ENCODE results near the gene DNM3.

The DNM3 gene

DNA sequence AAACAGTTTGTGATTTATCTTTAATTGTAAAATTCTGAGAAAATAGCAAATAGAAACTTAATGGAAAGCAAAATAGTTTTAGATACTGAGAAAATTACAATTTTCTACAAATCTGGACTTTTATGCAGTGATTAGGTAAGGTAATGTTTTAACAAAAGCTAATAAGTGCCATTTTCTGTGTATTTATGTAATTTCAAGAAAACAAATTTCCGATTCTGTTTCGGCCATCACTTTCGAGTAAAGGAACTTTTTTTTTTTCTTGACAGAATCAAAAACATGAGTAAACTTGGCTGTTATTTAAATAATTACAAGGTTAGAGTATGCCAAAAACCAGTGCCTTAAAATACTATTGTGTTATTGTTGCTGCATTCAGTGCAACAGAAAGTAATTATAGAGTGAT, 298.8 kb downstream of the DNM3 start:
- no peak for DNase-seq (ENCODE audit: low spot score)

DNA sequence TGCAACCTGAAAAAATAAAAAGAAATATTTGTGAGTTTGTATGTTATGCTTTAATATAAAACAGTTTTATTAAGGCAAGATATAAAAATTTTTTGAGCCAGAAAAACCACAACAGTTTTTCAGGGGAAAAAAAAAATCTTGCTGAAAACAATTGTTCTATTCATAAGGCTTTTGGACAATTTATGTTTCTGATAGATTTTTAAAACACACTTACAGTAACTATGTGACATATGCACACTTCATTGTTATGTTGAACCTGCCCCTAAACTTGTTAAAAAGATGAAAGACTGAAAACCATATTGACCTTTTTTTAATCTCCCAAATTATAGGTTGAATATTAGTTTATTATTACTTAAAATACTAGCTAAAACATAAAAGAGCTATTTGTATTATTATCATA, 299.3 kb downstream of the DNM3 start:
- no peak for DNase-seq (ENCODE audit: low spot score)

DNA sequence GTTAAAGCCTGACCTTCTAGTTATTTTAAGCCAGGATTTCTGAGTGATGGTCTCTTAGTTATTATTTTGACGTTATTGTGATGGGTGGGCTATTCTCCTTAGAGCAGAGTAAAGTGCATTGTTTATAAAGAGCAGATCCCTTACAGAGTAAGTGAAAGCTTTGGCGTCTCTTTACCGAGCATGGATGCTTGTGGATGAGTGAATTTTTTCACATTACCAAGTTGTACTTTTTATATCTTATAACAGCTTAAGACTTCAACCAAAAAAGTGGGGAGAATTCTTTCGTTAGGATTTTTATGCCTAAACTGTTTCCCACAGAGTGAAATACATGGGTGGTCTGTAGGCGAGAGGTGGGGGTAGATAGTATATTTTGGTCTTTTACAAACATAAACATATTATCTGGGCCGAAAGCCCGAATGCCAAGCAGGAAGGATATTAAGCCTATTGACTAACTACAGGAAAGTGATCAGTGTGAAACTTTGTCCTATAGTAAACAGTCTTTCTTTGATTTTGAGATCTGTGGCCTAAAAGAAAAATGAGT, 300.1 kb downstream of the DNM3 start:
- DNase-seq (ENCODE audit: low spot score) = no peak

DNA sequence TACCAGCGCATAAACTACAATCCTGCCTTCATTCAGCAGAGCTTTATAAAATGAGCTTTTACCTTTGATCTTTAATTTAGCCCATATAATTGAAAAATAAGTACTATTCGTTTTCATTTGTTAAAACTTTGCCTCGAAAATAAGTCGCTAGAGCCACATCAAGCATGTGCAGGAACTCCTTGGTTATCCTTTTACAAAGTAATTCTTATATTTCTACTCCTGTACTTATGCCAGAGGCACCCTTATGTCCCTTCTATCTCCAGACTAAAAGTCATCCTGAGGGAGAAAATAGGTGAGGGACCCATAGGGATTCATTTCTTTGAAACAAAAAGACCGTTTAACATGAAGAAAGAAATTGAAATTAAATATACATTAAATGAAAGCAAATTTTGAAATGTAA, 301.0 kb downstream of the DNM3 start:
- no peak for DNase-seq (ENCODE audit: low spot score)

- no peak for DNase-seq (ENCODE audit: low spot score)
Measured at GRCh38 chr1:172143384-172144055, 302.2 kb downstream of the DNM3 start.

DNA sequence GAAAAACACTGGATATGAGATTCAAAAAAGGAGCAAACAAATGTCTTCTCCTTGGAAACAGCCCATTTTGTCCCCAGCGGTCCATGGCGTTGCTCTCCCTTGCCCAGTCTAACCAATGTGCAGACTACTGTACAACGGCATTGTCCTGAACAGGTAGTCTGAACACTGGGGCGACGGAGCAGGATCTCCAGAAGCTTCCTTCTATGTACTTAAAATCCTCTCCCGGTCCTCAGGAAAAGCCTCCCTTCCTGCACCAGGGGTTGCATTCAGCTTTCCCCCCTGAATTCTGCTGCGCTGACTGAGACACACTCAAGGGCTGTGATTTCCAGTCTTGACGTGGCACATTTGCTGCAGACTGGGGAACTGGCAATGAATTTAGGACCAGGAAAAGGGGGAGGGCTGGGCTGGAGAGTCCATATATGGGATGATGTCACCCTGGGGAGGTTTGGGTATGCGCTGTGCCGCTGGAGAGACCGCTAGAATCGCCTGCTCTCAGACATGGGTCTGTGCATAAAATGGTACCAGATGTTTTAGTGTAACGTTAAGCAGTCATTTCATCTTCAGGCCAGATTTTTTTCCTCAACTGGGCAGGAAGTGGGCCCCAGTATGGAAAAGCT, 303.3 kb downstream of the DNM3 start:
- peak; percentile 24 for DNase-seq (ENCODE audit: low spot score)

DNA sequence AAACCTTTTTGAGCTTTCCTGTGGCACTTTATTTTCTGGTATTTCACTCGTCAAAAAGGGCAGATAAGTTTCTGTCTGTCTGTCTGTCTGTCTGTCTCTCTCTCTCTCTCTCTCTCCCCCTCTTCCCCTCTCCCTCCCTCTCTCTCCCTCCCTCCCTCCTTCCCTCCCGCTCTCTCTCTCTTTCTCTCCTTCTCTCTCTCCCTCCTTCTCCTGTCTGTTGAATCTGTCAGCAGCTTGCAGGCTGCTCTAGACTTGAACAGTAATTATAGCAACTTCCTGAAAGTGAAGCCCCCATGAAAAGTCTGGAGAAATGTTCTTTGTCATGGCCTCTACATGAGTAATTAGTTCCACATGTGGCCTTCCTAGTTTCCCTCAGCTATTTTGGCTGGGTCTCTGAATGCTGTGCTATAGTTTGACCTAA, 303.9 kb downstream of the DNM3 start:
- peak; percentile 38 for DNase-seq (ENCODE audit: low spot score)

DNA sequence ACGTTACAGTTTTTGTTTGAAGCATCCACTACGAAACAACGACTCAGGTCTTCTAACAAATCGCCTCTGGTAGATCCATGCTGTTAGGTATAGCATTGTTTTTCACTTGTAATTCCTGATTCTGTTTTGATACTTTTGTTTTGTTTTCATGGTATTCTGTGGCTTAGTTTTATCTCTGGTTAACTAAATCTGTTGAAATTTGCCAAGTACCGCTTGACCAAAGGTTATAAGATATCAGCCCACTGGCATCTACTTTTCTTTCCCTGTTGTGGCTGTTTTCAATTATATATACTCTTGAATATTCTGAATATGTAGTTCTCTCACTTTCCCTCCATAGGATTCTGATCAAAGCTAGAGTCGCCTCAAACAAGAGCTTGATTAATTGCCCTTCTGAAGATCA, 304.4 kb downstream of the DNM3 start:
- no peak for DNase-seq (ENCODE audit: low spot score)

- DNase-seq (ENCODE audit: low spot score) = no peak
Measured at GRCh38 chr1:172146141-172146850, 305.0 kb downstream of the DNM3 start.

- DNase-seq (ENCODE audit: low spot score) = no peak
Measured at GRCh38 chr1:172147541-172147940, 306.2 kb downstream of the DNM3 start.

DNA sequence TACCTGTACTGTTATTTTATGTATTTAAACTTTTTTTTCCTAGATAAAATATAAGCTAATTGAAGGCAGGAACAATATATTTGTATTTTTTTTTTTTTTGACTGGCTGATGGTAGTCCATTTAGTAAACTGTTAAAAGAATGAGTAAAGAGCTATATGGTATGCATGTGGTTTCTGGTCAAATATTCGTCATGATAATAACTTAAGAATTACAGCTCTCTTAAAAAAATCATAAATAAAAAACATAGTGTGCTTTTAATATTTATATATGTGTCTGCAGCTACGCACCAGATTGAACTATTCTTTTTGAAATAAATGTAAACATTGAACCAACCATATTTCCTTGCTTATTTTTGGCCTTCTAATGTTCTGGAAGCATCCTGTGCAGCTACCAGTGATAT, 306.9 kb downstream of the DNM3 start:
- no peak for DNase-seq (ENCODE audit: low spot score)

- no peak for DNase-seq (ENCODE audit: low spot score)
Measured at GRCh38 chr1:172148707-172149106, 307.4 kb downstream of the DNM3 start.

- no peak for DNase-seq (ENCODE audit: low spot score)
Measured at GRCh38 chr1:172149346-172149745, 308.0 kb downstream of the DNM3 start.

DNA sequence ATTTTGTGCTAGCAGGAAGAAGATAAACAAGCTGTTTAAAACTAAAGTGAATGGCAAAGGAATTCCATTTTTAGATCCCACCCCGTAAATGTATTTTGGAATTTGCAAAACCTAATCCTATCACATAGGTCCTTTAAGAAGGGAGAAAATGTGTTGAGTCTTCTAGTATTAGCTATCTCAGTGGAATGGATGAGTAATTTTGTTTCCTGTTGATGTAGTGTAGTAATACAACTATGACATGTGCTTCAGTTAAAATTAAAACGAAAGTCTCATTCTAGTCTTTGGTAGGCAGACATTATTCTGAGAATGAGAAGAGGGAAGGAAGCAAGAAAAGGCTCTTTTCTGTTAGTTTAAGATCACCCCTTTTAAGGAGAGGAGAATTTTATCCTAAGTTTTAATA, 313.3 kb downstream of the DNM3 start:
- DNase-seq (ENCODE audit: low spot score) = no peak

GRCh38 chr1:172155766-172156165, 314.5 kb downstream of the DNM3 start:
- no peak for DNase-seq (ENCODE audit: low spot score)

DNA sequence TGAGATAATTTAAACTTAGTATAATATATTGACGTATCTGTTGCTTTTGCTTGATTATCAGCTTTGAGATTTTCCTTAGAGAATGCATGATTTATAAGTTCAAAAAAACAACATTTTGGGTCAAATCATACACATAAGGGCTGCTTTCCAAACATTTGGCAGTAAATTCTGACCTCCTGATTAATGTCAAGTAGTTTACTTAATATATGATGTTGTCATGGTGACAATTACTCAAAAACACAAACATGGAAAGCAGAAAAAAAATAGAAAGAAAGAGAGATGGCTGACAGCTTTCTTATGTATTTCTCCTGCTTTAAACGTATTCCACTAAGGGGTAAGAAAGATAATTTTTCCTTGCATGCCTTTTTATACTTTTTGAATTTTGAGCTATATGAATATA, 320.9 kb downstream of the DNM3 start:
- no peak for DNase-seq (ENCODE audit: low spot score)

GRCh38 chr1:172163498-172164215, 322.4 kb downstream of the DNM3 start:
- no peak for DNase-seq (ENCODE audit: low spot score)

DNA sequence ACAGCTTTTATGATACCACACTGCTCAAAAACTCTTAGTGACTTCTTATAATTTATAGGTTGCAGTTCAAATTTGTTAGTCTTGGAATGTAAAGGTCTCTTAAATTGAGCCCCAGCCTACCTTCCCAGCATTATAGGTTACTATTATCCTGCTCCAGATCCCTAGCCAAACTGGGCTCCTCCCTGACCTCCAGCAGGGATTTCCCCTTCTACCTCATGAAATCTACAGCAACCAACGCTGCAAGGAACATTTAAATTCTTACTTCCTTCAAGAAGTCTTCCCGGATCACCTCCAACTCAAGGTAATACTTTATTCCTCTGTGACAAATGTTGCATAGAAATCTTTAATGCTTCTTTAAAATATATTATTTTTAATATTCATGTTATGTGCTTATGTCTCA, 324.1 kb downstream of the DNM3 start:
- no peak for DNase-seq (ENCODE audit: low spot score)

GRCh38 chr1:172167796-172168596, 326.7 kb downstream of the DNM3 start:
- no peak for DNase-seq (ENCODE audit: low spot score)

DNA sequence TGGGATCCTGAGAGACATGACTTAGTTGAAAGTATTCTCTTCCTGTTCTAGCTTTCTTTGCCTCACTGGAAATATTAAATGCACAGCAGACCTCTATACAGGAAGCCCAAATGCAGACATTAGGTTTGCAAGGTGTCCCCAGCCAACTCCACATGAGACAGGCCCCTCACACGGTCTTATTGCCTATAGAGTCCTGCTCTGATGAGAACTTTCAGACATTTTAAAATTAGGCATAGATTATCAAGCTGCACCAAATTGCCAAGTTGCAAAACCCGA, 327.2 kb downstream of the DNM3 start:
- no peak for DNase-seq (ENCODE audit: low spot score)

- DNase-seq (ENCODE audit: low spot score) = no peak
Measured at GRCh38 chr1:172169836-172170235, 328.5 kb downstream of the DNM3 start.
